GOT3 (cell line): ENCODE measurements around the gene ABHD17A.
"Not testable (repeated sequence)": the region's sequence is repeated elsewhere in the genome, so short reads cannot be mapped to it uniquely, and the experiment has no call there.

ENCODE experiments used
- DNase-seq: peaks from one replicate; lab custom pipeline; 2025; ENCODE audit warnings: mixed read lengths; lab: John Stamatoyannopoulos, UW

Gene ABHD17A

GRCh38 chr19:1910177-1910576 is 24.9 kb upstream of the ABHD17A start:
- DNase-seq = no peak

GRCh38 chr19:1909761-1910080 is 24.4 kb upstream of the ABHD17A start:
- DNase-seq = no peak

DNA sequence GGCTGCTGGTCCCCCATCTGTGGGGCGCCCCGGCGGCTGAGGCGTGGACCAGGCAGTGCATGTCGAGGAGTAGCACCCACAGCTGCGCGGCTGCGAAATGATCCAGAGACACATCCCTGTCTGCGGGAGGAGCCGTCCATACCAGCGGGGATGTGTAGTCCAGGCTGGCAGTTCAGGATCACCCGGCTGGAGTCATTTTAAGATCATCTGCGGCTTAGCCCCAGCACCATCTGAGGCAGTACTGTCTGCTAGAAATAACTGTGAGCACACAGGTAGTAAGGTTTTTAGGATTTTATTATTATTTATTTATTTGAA is 23.0 kb upstream of the ABHD17A start:
- no peak for DNase-seq

GRCh38 chr19:1907563-1908363 is 22.5 kb upstream of the ABHD17A start:
- DNase-seq = no peak

- no peak for DNase-seq
Measured at GRCh38 chr19:1906985-1907562, 21.8 kb upstream of the ABHD17A start.

DNA sequence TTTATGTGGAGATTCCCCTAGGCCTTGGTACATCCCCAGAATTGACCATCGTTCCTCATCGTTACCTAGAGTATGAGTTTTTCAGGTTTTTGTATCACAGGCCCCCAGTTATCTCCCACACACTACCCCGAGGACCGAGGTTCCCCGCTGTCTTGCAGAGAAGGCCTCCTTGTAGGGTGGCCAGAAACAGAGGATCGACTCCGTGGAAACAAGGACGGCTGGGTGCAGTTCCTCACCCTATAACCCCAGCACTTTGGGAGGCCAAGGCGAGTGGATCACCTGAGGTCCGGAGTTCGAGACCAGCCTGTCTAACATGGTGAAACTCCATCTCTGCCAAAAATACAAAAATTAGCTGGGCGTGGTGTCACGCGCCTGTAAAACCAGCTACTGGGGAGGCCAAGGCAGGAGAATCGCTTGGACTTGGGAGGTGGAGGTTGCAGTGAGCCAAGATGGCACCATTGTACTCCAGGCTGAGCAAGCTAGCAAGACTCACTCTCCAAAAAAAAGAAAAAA is 20.6 kb upstream of the ABHD17A start:
- DNase-seq = no peak

DNA sequence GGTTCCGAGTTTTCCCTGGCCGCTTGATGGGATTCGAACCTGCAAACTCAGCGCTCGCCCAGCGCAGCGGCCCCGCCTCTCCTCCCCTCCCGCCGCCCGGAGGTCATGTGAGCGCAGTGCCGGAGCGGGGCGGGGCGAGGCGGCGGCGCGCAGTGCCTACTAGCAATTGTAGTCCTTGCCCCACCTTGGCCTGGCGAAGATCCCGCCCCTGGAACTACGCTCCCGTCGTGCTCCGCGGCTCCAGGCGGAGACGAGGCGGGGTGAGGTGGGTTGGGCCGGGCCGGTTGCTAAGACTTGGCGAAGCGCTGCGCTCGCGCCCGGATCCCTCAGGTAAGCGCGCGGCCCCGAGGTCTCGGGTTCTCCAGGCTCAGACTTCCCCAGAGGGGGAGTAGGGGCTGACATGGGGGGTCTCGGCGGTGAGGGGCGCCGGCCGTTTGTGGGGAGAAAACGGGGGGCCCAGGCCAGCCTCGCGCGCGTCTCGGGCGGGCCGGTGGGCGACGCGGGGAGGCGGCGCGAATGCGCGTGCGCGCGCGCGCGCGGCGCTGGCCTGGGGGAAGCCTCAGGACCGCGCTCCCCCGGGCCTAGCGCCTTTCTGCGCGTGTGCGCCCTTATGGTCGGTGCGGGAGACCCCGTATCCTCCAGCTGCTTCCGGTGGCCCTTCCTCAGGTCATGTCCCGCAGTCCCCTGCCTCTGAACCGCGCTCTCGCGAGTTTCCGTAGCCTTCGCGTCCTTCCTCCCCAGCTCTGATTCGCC is 20.0 kb upstream of the ABHD17A start, which contains the start of the genes ADAT3 and SCAMP4:
ADAT3 (plus strand) TSS at position 290 of the 753 bp plus-strand sequence. CDS start 6,649 bp downstream, outside the sequence.
SCAMP4 (plus strand) TSS at position 290 of the 753 bp plus-strand sequence. CDS start 9,621 bp downstream, outside the sequence.
- DNase-seq = peak; percentile 93

DNA sequence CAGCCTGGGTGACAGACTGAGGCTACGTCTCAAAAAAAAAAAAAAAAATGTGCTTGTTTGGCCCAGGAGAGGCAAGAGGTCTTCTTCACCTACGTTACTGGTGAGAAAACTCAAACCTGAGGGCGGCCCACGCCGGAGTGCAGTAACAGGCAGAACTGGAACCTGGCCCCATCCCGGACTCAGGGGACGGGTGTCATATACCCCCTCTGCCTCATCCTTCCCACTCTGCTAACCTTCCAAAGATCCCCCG is 19.5 kb upstream of the ABHD17A start:
- DNase-seq = no peak

GRCh38 chr19:1902923-1903322 is 17.6 kb upstream of the ABHD17A start:
- DNase-seq = no peak

GRCh38 chr19:1901940-1902404 is 16.7 kb upstream of the ABHD17A start:
- DNase-seq = no peak

DNA sequence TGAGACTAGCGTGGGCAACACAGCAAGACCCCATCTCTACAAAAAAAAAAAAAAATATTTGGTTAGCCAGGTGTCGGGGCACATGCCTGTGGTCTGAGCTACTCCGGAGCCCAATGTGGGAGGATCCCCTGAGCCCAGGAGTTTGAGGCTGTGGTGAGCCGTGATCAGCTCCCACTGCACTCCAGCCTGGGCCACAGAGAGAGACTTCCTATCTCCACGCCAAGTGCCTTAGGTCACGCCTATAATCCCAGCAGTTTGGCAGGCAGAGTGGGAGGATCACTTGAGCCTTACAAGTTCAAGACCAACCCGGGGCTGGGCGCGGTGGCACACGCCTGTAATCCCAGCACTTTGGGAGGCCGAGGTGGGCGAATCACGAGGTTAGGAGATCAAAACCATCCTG is 11.2 kb upstream of the ABHD17A start:
- DNase-seq = no peak

DNA sequence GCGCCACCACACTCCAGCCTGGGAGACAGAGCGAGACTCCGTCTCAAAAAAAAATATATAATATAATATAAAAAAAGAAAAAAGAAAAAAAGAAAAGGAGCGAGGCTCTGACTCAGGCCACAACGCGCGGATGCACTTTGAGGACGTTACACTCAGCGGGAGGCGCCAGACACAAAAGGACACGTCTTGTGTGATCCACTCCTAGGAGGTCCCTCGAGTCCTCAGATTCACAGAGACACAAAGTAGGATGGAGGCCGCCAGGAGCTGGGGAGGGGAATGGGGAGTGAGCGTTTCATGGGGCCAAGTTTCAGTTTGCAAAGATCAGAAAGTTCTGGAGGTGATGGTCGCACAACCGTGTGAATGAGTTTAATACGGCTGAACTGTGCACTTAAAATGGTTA is 8.5 kb upstream of the ABHD17A start:
- no peak for DNase-seq

GRCh38 chr19:1889907-1890306 is 4.6 kb upstream of the ABHD17A start:
- DNase-seq = no peak

GRCh38 chr19:1888385-1888784 is 3.1 kb upstream of the ABHD17A start:
- DNase-seq = no peak

GRCh38 chr19:1886360-1886759 is 1.1 kb upstream of the ABHD17A start:
- not testable (repeated sequence) for DNase-seq

- no peak for DNase-seq
Measured at GRCh38 chr19:1884719-1885334, 469 bp downstream of the ABHD17A start.

DNA sequence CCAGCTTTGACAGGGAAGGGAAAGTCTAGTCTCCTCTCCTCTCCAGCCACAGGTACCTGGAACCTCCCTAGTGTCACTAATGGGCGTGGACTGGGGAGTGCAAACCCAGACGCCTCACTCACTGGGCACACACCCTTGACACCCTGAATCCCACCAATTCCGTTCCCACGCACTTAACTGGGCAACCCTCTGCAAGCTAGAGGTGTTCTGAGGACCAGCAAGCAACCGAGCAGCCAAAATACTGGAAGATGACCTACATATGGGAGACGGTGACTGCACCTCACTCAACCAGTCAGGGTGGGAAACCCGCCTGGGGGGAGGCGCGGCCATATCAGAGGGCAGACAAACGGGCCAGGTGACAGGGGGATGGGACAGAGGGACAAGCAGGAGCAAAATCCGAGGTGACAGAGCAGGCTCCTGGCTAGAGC is 991 bp downstream of the ABHD17A start:
- no peak for DNase-seq

GRCh38 chr19:1883784-1884183 is 1.5 kb downstream of the ABHD17A start:
- DNase-seq = no peak

GRCh38 chr19:1882786-1883692 is 2.3 kb downstream of the ABHD17A start:
- DNase-seq = no peak

DNA sequence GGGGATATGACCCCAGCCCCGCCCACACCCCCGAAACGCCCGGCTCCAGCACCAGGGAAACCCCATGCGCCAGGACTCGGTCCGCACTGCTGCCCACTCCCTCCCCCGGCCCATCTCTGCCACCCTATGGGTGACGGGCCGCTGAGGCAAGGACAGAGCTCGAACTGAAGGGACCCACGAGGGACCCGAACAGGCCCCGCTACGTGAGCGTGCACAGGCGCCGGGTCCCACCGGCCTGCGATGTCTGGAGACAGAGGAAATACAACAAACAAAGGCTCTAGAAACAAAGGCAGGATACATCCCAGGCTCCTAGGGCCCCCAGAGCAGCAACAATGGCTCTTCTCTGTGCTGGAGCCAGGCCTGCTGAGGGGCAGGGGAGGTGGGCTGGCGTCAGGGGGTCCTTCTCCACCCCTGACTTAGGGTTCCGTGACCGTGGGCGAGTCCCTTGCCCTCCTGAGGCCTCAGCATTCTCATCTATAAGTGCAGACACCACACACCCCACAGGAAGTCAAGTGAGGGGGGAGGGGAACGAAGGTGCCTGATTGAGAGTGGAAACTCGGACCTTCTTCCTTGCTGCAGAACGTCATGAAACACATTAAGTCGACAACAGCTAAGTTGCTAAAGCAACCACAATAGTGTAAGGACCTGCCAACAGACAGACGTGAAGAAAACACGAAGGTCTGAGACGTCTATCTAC is 3.1 kb downstream of the ABHD17A start:
- no peak for DNase-seq
